Adrenal gland (tissue), 5 donors: ENCODE data around the gene FABP2.
"Not testable (repeated sequence)": the region's sequence is repeated elsewhere in the genome, so short reads cannot be mapped to it uniquely, and the experiment has no call there.

ENCODE experiments used
- POLR2A ChIP-seq, 2 donors: fragments of 450-650 bp; IDR thresholded peaks; one replicate each; pipeline ENCODE4 v1.6.1; 2017; ENCODE audit warnings: antibody characterized with exemption in 2 of 2, mild to moderate bottlenecking in 2 of 2, moderate library complexity in 1 of 2
- TF ChIP-seq, protein P1 (sequence below), 6 experiments: fragments of 450-650 bp in 4 of 6; fragments of 200-600 bp in 2 of 6; sonication (generic) in 1 of 6; IDR thresholded peaks; 1 replicate in 5 of 6; 2 replicates in 1 of 6; pipeline versions ENCODE4 v1.5.1 to v1.8.0; 2016 to 2021; ENCODE audit warnings: antibody characterized with exemption in 6 of 6, mild to moderate bottlenecking in 2 of 6, moderate library complexity in 1 of 6
- donor health status: DM: no; HTN: no; CAD: no.

DNA sequence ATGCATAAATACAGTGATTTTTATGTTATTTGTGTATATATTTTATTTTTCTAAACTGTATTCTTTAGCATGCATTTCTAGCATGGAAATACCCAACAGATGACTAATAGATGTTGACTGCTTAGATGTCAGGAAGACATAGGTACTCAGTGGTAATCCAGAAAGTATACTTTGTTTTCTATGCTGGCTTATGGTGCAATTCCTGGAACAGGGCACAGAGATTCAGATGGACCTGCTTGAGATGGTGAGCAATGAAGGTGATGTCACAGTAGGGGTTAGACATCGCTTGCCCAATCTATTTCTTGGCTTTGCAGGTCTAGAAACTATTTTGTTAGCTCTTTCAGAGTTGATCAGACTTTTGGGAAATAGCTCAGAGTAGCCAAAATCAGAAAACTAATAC, 42.3 kb upstream of the FABP2 start:
- not testable (repeated sequence) for TF ChIP-seq POLR2A (IDR thresholded peaks at IDR 0.05)
- TF ChIP-seq, protein P1, sequence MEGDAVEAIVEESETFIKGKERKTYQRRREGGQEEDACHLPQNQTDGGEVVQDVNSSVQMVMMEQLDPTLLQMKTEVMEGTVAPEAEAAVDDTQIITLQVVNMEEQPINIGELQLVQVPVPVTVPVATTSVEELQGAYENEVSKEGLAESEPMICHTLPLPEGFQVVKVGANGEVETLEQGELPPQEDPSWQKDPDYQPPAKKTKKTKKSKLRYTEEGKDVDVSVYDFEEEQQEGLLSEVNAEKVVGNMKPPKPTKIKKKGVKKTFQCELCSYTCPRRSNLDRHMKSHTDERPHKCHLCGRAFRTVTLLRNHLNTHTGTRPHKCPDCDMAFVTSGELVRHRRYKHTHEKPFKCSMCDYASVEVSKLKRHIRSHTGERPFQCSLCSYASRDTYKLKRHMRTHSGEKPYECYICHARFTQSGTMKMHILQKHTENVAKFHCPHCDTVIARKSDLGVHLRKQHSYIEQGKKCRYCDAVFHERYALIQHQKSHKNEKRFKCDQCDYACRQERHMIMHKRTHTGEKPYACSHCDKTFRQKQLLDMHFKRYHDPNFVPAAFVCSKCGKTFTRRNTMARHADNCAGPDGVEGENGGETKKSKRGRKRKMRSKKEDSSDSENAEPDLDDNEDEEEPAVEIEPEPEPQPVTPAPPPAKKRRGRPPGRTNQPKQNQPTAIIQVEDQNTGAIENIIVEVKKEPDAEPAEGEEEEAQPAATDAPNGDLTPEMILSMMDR (IDR thresholded peaks at IDR 0.05) = not testable (repeated sequence)
